ENCODE data around the gene ASH1L.

DNA sequence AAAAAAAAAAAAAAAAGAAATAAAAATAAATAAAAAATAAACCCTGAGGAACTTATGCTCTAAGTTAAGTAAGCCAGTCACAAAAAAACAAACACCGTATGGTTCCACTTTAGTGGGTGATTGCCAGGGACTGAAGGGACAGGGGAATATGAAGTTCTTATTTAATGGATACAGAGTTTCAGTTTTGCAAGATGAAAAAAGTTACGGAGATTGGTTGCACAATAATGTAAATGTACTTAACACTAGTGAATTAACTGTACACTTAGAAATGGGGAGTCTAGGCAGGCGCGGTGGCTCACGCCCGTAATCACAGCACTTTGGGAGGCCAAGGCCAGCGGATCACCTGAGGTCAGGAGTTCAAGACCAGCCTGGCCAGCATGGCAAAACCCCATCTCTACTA is 111.4 kb downstream of the ASH1L start:
- TF ChIP-seq, protein P1, sequence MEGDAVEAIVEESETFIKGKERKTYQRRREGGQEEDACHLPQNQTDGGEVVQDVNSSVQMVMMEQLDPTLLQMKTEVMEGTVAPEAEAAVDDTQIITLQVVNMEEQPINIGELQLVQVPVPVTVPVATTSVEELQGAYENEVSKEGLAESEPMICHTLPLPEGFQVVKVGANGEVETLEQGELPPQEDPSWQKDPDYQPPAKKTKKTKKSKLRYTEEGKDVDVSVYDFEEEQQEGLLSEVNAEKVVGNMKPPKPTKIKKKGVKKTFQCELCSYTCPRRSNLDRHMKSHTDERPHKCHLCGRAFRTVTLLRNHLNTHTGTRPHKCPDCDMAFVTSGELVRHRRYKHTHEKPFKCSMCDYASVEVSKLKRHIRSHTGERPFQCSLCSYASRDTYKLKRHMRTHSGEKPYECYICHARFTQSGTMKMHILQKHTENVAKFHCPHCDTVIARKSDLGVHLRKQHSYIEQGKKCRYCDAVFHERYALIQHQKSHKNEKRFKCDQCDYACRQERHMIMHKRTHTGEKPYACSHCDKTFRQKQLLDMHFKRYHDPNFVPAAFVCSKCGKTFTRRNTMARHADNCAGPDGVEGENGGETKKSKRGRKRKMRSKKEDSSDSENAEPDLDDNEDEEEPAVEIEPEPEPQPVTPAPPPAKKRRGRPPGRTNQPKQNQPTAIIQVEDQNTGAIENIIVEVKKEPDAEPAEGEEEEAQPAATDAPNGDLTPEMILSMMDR (IDR thresholded peaks at IDR 0.05; ENCODE audit: insufficient read depth, low read length): no peak
- TF ChIP-seq SPI1 (IDR thresholded peaks at IDR 0.05; ENCODE audit: borderline replicate concordance, low read depth) (no peak), POLR2AphosphoS5 (IDR thresholded peaks at IDR 0.05; ENCODE audit: low read depth) (no peak)
- TF ChIP-seq, protein P2, sequence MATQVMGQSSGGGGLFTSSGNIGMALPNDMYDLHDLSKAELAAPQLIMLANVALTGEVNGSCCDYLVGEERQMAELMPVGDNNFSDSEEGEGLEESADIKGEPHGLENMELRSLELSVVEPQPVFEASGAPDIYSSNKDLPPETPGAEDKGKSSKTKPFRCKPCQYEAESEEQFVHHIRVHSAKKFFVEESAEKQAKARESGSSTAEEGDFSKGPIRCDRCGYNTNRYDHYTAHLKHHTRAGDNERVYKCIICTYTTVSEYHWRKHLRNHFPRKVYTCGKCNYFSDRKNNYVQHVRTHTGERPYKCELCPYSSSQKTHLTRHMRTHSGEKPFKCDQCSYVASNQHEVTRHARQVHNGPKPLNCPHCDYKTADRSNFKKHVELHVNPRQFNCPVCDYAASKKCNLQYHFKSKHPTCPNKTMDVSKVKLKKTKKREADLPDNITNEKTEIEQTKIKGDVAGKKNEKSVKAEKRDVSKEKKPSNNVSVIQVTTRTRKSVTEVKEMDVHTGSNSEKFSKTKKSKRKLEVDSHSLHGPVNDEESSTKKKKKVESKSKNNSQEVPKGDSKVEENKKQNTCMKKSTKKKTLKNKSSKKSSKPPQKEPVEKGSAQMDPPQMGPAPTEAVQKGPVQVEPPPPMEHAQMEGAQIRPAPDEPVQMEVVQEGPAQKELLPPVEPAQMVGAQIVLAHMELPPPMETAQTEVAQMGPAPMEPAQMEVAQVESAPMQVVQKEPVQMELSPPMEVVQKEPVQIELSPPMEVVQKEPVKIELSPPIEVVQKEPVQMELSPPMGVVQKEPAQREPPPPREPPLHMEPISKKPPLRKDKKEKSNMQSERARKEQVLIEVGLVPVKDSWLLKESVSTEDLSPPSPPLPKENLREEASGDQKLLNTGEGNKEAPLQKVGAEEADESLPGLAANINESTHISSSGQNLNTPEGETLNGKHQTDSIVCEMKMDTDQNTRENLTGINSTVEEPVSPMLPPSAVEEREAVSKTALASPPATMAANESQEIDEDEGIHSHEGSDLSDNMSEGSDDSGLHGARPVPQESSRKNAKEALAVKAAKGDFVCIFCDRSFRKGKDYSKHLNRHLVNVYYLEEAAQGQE (IDR thresholded peaks at IDR 0.05; ENCODE audit: insufficient replicate concordance, low read depth): no peak
